ENCODE results near the gene GRIN2C. TPM values are rescaled to one million over a fixed set of nuclear protein-coding genes. Genes with fewer than 3 reads are reported as not detected.
"Not testable (repeated sequence)": the region's sequence is repeated elsewhere in the genome, so short reads cannot be mapped to it uniquely, and the experiment has no call there.

The GRIN2C gene
- total and polyA plus RNA-seq, 2 donors (not counting 1 experiment from before 2014, with no cell fraction given) = 0.03 TPM; not detected in 1

DNA sequence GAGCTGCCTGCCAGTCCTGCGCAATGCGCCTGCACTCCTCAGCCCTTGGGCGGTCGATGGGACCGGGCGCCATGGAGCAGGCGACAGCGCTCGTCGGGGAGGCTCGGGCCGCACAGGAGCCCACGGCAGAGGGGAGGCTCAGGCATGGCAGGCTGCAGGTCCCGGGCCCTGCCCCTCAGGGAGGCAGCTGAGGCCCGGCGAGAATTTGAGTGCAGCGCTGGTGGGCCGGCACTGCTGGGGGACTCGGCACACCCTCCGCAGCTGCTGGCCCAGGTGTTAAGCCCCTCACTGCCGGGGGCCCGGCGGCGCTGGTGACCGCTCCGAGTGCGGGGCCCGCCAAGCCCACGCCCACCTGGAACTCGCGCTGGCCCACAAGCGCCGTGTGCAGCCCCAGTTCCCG, 47.3 kb upstream of the GRIN2C start:
- ChIA-PET POLR2A (no interaction called here), CTCF (no interaction called here)
- H3K27me3 Mint-ChIP-seq = peaks cover 20% of the 10 kb centered on the region
- Histone ChIP-seq H3K4me2 (replicated peaks; ENCODE audit: low read depth, low read length, poor library complexity, severe bottlenecking) (no peak overlapping the region), H2AFZ (ENCODE audit: insufficient read depth, low read depth, low read length, poor library complexity, severe bottlenecking) (no peak overlapping the region), H3K36me3 (replicated peaks in 1 of 2; ENCODE audit: control extremely low read depth in 1 of 2, control insufficient read depth in 1 of 2, extremely low read depth in 1 of 2, insufficient read depth in 2 of 2, low read length in 1 of 2) (no peaks in the 10 kb centered on the region), H3K9me3 (ENCODE audit: control extremely low read depth in 1 of 3, control insufficient read depth in 2 of 3, insufficient read depth in 1 of 3, low read length in 2 of 3) (no peaks in the 10 kb centered on the region), H3K9ac (ENCODE audit: low read length) (no peak overlapping the region), H3K27ac (ENCODE audit: low read length in 2 of 2) (no peak overlapping the region), H3K79me2 (ENCODE audit: control insufficient read depth, insufficient read depth, low read length) (no peaks in the 10 kb centered on the region), H4K20me1 (ENCODE audit: control insufficient read depth, insufficient read depth, low read length, poor library complexity, severe bottlenecking) (no peaks in the 10 kb centered on the region), H3K27me3 (replicated peaks in 1 of 4; ENCODE audit: control extremely low read depth in 1 of 4, control insufficient read depth in 3 of 4, insufficient read depth in 4 of 4, low read length in 3 of 4) (peaks cover 0 to 11% (median 2%) of the 10 kb centered on the region in 4 experiments), H3K4me1 (ENCODE audit: control insufficient read depth in 2 of 2, insufficient read depth in 2 of 2, low read length in 2 of 2) (no peaks in the 10 kb centered on the region), H3K4me3 (ENCODE audit: control extremely low read depth in 1 of 5, extremely low read depth in 1 of 5, insufficient read depth in 1 of 5, low read depth in 2 of 5, low read length in 4 of 5) (no peak overlapping the region)
- H3K4me3 Mint-ChIP-seq = no peak overlapping the region
- no peaks in the 10 kb centered on the region for H3K9me3 Mint-ChIP-seq (ENCODE audit: insufficient read depth)
- intact Hi-C loops (cut with micrococcal nuclease) = no loop called here
- DNase-seq (no peak), ATAC-seq (ENCODE audit: low read depth) (no peak)
- no peaks in the 10 kb centered on the region for H3K4me1 Mint-ChIP-seq
- 97% methylated on average over 34 of the region's 34 CpGs for WGBS (ENCODE audit: insufficient coverage)
- TF ChIP-seq, protein P1, sequence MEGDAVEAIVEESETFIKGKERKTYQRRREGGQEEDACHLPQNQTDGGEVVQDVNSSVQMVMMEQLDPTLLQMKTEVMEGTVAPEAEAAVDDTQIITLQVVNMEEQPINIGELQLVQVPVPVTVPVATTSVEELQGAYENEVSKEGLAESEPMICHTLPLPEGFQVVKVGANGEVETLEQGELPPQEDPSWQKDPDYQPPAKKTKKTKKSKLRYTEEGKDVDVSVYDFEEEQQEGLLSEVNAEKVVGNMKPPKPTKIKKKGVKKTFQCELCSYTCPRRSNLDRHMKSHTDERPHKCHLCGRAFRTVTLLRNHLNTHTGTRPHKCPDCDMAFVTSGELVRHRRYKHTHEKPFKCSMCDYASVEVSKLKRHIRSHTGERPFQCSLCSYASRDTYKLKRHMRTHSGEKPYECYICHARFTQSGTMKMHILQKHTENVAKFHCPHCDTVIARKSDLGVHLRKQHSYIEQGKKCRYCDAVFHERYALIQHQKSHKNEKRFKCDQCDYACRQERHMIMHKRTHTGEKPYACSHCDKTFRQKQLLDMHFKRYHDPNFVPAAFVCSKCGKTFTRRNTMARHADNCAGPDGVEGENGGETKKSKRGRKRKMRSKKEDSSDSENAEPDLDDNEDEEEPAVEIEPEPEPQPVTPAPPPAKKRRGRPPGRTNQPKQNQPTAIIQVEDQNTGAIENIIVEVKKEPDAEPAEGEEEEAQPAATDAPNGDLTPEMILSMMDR (IDR thresholded peaks at IDR 0.05) = no peak
- TF ChIP-seq EZH2 (IDR thresholded peaks at IDR 0.05; ENCODE audit: borderline replicate concordance, insufficient read depth, low read depth, low read length, poor library complexity, severe bottlenecking) = no peak
- no peak overlapping the region for H3K27ac Mint-ChIP-seq

GRCh38 chr17:74906214-74906793, 46.6 kb upstream of the GRIN2C start:
- POLR2A ChIA-PET; H3K4me3 ChIP-seq (ENCODE audit: control extremely low read depth in 1 of 5, extremely low read depth in 1 of 5, insufficient read depth in 1 of 5, low read depth in 2 of 5, low read length in 4 of 5); H3K4me1 Mint-ChIP-seq; H3K9ac ChIP-seq (ENCODE audit: low read length); intact Hi-C loops (cut with micrococcal nuclease); H3K9me3 Mint-ChIP-seq (ENCODE audit: insufficient read depth); H3K4me1 ChIP-seq (ENCODE audit: control insufficient read depth in 2 of 2, insufficient read depth in 2 of 2, low read length in 2 of 2); ATAC-seq (ENCODE audit: low read depth); H3K27ac ChIP-seq (ENCODE audit: low read length in 2 of 2); H2AFZ ChIP-seq (ENCODE audit: insufficient read depth, low read depth, low read length, poor library complexity, severe bottlenecking); H3K27ac Mint-ChIP-seq; H3K79me2 ChIP-seq (ENCODE audit: control insufficient read depth, insufficient read depth, low read length); H3K4me3 Mint-ChIP-seq; H3K36me3 ChIP-seq (replicated peaks in 1 of 2; ENCODE audit: control extremely low read depth in 1 of 2, control insufficient read depth in 1 of 2, extremely low read depth in 1 of 2, insufficient read depth in 2 of 2, low read length in 1 of 2); H3K9me3 ChIP-seq (ENCODE audit: control extremely low read depth in 1 of 3, control insufficient read depth in 2 of 3, insufficient read depth in 1 of 3, low read length in 2 of 3); H4K20me1 ChIP-seq (ENCODE audit: control insufficient read depth, insufficient read depth, low read length, poor library complexity, severe bottlenecking); H3K4me2 ChIP-seq (replicated peaks; ENCODE audit: low read depth, low read length, poor library complexity, severe bottlenecking); DNase-seq: not testable (repeated sequence)
- CTCF ChIA-PET = interaction anchor here (0.7 kb wide), 1 partner anchor 629 kb away, joined by 5 read pairs; no protein-coding TSS in a partner anchor
- WGBS (ENCODE audit: insufficient coverage) = 67% methylated on average over 3 of the region's 6 CpGs
- peaks cover 26% of the 10 kb centered on the region for H3K27me3 Mint-ChIP-seq
- H3K27me3 ChIP-seq (replicated peaks in 1 of 4; ENCODE audit: control extremely low read depth in 1 of 4, control insufficient read depth in 3 of 4, insufficient read depth in 4 of 4, low read length in 3 of 4) = peaks cover 0 to 14% (median 2%) of the 10 kb centered on the region in 4 experiments
